Measurements from ENCODE around the gene USP44. TPM values are rescaled to one million over a fixed set of nuclear protein-coding genes. Genes with fewer than 3 reads are reported as not detected.
A peak's percentile ranks its signal among the peaks of the same experiment; 100 is the strongest.

Gene USP44
- total RNA-seq, 4 donors from 2014 or later: 3.3 to 6.2 (median 5.3) TPM

DNA sequence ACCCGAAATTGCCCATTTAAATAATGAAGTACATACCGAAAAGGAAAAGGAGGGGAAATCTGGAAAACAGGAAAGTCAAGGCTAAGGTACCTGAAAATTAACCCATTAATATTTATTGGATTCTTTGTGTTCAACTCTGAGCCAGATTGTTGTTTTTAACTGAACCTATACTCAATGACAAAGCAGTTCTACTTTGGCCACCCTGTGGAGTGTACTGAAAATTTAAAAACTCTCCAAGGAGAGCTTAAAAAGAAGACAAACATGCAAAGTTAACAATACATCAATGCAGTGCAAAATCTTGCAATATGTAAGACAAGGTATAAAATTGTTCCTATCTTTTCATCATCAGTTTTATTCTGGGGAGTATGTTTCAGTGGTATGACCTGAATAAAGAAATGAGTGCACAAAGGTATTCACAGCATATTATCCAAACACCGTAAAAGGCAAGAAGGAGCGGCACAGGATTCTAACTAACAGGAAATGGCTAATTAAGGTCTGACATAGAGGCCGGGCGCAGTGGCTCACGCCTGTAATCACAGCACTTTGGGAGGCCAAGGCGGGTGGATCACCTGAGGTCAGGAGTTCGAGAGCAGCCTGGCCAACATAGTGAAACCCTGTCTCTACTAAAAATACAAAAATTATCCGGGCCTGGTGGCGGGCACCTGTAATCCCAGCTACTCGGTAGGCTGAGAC lies 1.7 kb downstream of the USP44 start:
- no peak for DNase-seq (ENCODE audit: extremely low spot score)
- H3K9me3 ChIP-seq: peaks cover 0 to 3% (median 0%) of the 10 kb centered on the region in 4 donors
- no peak for TF ChIP-seq POLR2AphosphoS5 (IDR thresholded peaks at IDR 0.05)
- TF ChIP-seq EP300 (IDR thresholded peaks at IDR 0.05): no peak
- TF ChIP-seq, protein P1, sequence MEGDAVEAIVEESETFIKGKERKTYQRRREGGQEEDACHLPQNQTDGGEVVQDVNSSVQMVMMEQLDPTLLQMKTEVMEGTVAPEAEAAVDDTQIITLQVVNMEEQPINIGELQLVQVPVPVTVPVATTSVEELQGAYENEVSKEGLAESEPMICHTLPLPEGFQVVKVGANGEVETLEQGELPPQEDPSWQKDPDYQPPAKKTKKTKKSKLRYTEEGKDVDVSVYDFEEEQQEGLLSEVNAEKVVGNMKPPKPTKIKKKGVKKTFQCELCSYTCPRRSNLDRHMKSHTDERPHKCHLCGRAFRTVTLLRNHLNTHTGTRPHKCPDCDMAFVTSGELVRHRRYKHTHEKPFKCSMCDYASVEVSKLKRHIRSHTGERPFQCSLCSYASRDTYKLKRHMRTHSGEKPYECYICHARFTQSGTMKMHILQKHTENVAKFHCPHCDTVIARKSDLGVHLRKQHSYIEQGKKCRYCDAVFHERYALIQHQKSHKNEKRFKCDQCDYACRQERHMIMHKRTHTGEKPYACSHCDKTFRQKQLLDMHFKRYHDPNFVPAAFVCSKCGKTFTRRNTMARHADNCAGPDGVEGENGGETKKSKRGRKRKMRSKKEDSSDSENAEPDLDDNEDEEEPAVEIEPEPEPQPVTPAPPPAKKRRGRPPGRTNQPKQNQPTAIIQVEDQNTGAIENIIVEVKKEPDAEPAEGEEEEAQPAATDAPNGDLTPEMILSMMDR (IDR thresholded peaks at IDR 0.05): no peak
- TF ChIP-seq POLR2A (IDR thresholded peaks at IDR 0.05; ENCODE audit: low read depth): no peak
- intact Hi-C loops (cut with DNase I): no loop called here
- H3K36me3 ChIP-seq: peaks cover 0 to 3% (median 0%) of the 10 kb centered on the region in 4 donors
- H3K27me3 ChIP-seq: no peaks in the 10 kb centered on the region
- H3K4me3 ChIP-seq: peak overlapping the region; percentile 77 to 99 (median 94)
- WGBS: 76% methylated on average over 12 of the region's 12 CpGs
- peaks cover 0 to 20% (median 9%) of the 10 kb centered on the region in 4 donors for H3K4me1 ChIP-seq
- H3K27ac ChIP-seq (replicated peaks in 1 of 4): peak overlapping the region in 2 of 4 donors; percentile 84 to 93

DNA sequence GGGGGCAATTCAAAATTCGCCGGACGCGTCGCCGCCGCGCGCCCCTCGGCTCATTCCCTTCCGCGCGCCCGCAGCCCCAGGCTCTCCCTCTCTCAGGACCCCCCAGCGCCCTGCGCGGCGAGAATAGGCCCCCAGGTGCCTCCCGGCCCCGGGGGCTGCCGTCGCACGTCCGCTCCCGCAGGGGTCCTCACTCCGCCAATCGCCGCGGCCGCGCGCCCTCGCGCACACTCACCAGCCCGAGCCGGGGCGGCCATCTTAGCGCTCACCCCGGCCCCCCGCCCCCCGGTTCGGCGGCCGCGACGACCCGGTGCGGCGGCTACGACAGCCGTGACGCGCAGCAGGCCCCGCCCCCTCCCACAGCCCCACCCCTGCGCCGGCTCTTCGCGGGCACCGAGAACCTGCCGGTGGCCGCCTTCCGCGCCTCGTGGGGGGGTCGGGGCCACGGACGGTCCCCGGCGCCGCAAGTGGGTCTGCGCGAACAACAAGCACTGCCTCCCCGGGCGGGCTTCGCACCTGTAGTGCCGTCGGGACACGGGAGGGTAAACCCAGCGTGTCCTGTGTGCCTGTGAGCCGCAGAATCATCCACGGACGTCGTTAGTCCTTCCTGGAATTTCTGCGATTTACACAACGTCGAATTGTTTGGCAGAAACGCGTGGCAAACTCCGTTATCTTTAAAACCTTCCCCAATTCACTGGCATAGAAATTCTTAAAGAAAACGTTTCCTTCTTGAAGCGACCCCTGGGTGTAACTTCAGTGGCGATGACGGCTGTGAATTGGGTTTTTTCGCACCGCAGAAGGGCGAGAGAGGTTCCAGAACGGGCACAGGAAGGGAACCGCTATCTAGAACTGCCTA lies 2.5 kb downstream of the USP44 start:
- Histone ChIP-seq H3K4me1 (peaks cover 0 to 20% (median 9%) of the 10 kb centered on the region in 4 donors), H3K36me3 (peaks cover 0 to 3% (median 0%) of the 10 kb centered on the region in 4 donors), H3K9me3 (peaks cover 0 to 3% (median 0%) of the 10 kb centered on the region in 4 donors), H3K27me3 (no peaks in the 10 kb centered on the region), H3K27ac (replicated peaks in 1 of 4) (peak overlapping the region; percentile 84 to 93 (median 88)), H3K4me3 (peak overlapping the region; percentile 77 to 99 (median 94))
- no peak for TF ChIP-seq EP300 (IDR thresholded peaks at IDR 0.05)
- TF ChIP-seq POLR2AphosphoS5 (IDR thresholded peaks at IDR 0.05): peak in 1 of 2 donors; percentile 80
- DNase-seq (ENCODE audit: extremely low spot score): no peak
- intact Hi-C loops (cut with DNase I): no loop called here
- WGBS: 15% methylated on average over 29 of the region's 98 CpGs

DNA sequence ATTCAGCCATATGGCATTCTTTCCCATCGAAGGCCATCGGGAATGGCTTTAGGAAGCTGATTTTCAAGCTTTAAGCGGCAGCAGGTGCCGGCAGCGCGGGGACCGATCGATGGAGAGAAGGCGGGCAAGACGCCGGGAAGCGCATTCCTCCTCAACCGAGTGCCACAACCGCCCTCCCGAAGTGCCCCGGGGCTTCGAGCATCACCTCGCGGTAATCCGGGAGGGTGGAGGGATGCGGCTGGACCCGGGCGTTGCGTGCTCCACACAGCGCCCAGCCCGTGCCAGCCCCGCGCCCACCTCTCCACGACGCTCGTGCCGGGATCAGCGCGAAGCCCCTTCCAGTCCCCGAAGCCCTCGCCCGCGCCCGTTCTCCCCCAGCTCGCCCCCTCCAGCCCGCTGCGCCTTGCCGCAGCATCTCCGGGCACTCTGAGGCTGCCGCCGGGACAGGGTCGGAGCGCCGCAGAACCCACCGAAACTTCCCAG lies 3.2 kb downstream of the USP44 start:
- intact Hi-C loops (cut with DNase I): no loop called here
- peaks cover 0 to 3% (median 0%) of the 10 kb centered on the region in 4 donors for H3K36me3 ChIP-seq
- H3K4me1 ChIP-seq: peaks cover 0 to 20% (median 9%) of the 10 kb centered on the region in 4 donors
- H3K9me3 ChIP-seq: peaks cover 0 to 3% (median 0%) of the 10 kb centered on the region in 4 donors
- 6% methylated on average over 2 of the region's 50 CpGs for WGBS
- H3K27me3 ChIP-seq: no peaks in the 10 kb centered on the region
- DNase-seq (ENCODE audit: extremely low spot score): no peak
- no peak for TF ChIP-seq EP300 (IDR thresholded peaks at IDR 0.05)
- TF ChIP-seq, protein P1 (IDR thresholded peaks at IDR 0.05): no peak
- TF ChIP-seq POLR2AphosphoS5 (IDR thresholded peaks at IDR 0.05): no peak
- no peak for TF ChIP-seq POLR2A (IDR thresholded peaks at IDR 0.05; ENCODE audit: low read depth)
- H3K4me3 ChIP-seq: peak overlapping the region; percentile 77 to 99 (median 94)
- peak overlapping the region; percentile 84 to 93 (median 88) for H3K27ac ChIP-seq (replicated peaks in 1 of 4)

DNA sequence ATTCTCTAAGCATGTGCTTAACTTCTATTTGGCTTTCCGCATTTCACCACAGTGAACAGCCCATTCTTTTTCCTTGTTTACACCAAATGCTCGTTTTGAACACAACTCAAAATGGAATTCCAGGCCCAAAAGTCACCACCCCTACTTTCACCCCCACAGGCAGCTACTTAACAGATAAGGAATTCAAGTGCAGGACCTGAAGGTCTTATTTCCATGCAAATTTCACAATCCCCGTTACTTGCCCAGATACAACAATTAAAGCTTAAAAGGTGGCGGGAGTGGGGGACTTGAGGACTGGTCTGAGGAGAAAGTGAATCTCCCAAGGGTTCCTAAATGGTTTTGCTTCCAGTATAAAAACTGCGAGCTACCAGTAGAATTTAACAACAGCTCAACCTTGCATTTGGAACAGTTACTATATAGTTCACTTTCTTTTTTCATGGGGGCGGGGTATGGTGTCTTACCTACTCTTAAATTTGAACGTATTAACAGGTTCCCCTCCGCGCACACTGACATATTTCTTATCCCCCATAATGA lies 3.7 kb downstream of the USP44 start:
- no peak for DNase-seq (ENCODE audit: extremely low spot score)
- no peaks in the 10 kb centered on the region for H3K27me3 ChIP-seq
- peak overlapping the region; percentile 77 to 99 (median 94) for H3K4me3 ChIP-seq
- intact Hi-C loops (cut with DNase I): no loop called here
- peaks cover 0 to 3% (median 0%) of the 10 kb centered on the region in 4 donors for H3K9me3 ChIP-seq
- peak overlapping the region; percentile 84 to 93 (median 88) for H3K27ac ChIP-seq (replicated peaks in 1 of 4)
- WGBS: 42% methylated on average over 9 of the region's 9 CpGs
- H3K36me3 ChIP-seq: peaks cover 0 to 3% (median 0%) of the 10 kb centered on the region in 4 donors
- TF ChIP-seq POLR2A (IDR thresholded peaks at IDR 0.05; ENCODE audit: low read depth) (no peak), POLR2AphosphoS5 (IDR thresholded peaks at IDR 0.05) (no peak), EP300 (IDR thresholded peaks at IDR 0.05) (no peak)
- TF ChIP-seq, protein P1 (IDR thresholded peaks at IDR 0.05): no peak
- peaks cover 0 to 20% (median 9%) of the 10 kb centered on the region in 4 donors for H3K4me1 ChIP-seq

Measured in esophagus muscularis mucosa (tissue), 4 donors.